Tibial nerve (tissue), 4 donors: ENCODE measurements around the gene ACAD10. TPM values are rescaled to one million over a fixed set of nuclear protein-coding genes. Genes with fewer than 3 reads are reported as not detected.

ENCODE experiments used
- DNase-seq, 2 donors: peaks; one replicate each; pipeline ENCODE4 v3.0.0-alpha.2; 2019; ENCODE audit warnings: low spot score in 2 of 2
- H3K27ac ChIP-seq, 4 donors: fragments of 200-600 bp; sonication (generic) in 3 of 4; one replicate each; pipeline ENCODE4 v1.5.1; 2017 to 2019; ENCODE audit warnings: mild to moderate bottlenecking in 1 of 4
- H3K27me3 ChIP-seq, 2 donors: fragments of 200-600 bp; sonication (generic) in 1 of 2; one replicate each; pipeline versions ENCODE4 v1.5.1 to v1.6.0; 2017 to 2019
- H3K36me3 ChIP-seq, 3 donors: fragments of 200-600 bp; sonication (generic); one replicate each; pipeline ENCODE4 v1.5.1; 2018 to 2019
- H3K4me1 ChIP-seq, 4 donors: fragments of 200-600 bp; sonication (generic) in 3 of 4; one replicate each; pipeline ENCODE4 v1.5.1; 2017 to 2019
- H3K4me3 ChIP-seq, 4 donors: fragments of 200-600 bp; sonication (generic) in 3 of 4; one replicate each; pipeline ENCODE4 v1.5.1; 2017 to 2019; ENCODE audit warnings: mild to moderate bottlenecking in 1 of 4, moderate library complexity in 1 of 4
- H3K9me3 ChIP-seq, 4 donors: fragments of 200-600 bp; sonication (generic) in 3 of 4; one replicate each; pipeline ENCODE4 v1.5.1; 2017 to 2019
- CTCF ChIP-seq, 5 experiments: fragments of 200-600 bp in 3 of 5; fragments of 450-650 bp in 2 of 5; sonication (generic) in 3 of 5; IDR thresholded peaks; one replicate each; pipeline ENCODE4 v1.5.1; 2016 to 2019; ENCODE audit warnings: antibody characterized with exemption in 5 of 5, mild to moderate bottlenecking in 3 of 5, moderate library complexity in 2 of 5
- EP300 ChIP-seq, 2 donors: sonication (generic); formaldehyde crosslinking; IDR thresholded peaks; one replicate each; pipeline ENCODE4 v1.6.1; 2017; ENCODE audit warnings: antibody characterized with exemption in 2 of 2, mild to moderate bottlenecking in 1 of 2
- POLR2A ChIP-seq, 2 donors: fragments of 450-650 bp; IDR thresholded peaks; one replicate each; pipeline ENCODE4 v1.6.1; 2017; ENCODE audit warnings: antibody characterized with exemption in 2 of 2, mild to moderate bottlenecking in 2 of 2, moderate library complexity in 2 of 2
- WGBS, 2 donors: methylation state at CpG; one replicate each; pipeline ENCODE4 v1.1.5; 2018; 5-methylcytosine and 5-hydroxymethylcytosine counted together
- total RNA-seq, 4 donors: library from RNA; depleted of rRNA; stranded (reverse); fragments of >200 nt; gene quantifications; one replicate each; pipeline ENCODE4 v1.1.0, GENCODE V29; 2016

Gene ACAD10
- total RNA-seq, 4 donors from 2014 or later = 20.3 to 41.4 (median 21.4) TPM

- H3K4me3 ChIP-seq = no peak overlapping the region
- TF ChIP-seq EP300 (IDR thresholded peaks at IDR 0.05) (no peak), CTCF (IDR thresholded peaks at IDR 0.05) (no peak), POLR2A (IDR thresholded peaks at IDR 0.05) (no peak)
- H3K9me3 ChIP-seq = peaks cover 0 to 7% (median 0%) of the 10 kb centered on the region in 4 donors
- H3K27ac ChIP-seq = no peak overlapping the region
- peaks cover 0 to 92% (median 20%) of the 10 kb centered on the region in 3 donors for H3K36me3 ChIP-seq
- H3K4me1 ChIP-seq = peaks cover 0 to under 1% (median 0%) of the 10 kb centered on the region in 4 donors
- no peak for DNase-seq
- 91 to 93% methylated on average over 17 of the region's 17 CpGs for WGBS, 2 donors
- H3K27me3 ChIP-seq = no peaks in the 10 kb centered on the region
These were observed 97.2 kb downstream of the ACAD10 start for GRCh38 chr12:111783046-111783445.

- Histone ChIP-seq H3K27ac (no peak overlapping the region), H3K27me3 (no peaks in the 10 kb centered on the region), H3K4me1 (no peaks in the 10 kb centered on the region), H3K4me3 (no peak overlapping the region), H3K36me3 (peaks cover 0 to 95% (median 21%) of the 10 kb centered on the region in 3 donors), H3K9me3 (peaks cover 0 to 7% (median 0%) of the 10 kb centered on the region in 4 donors)
- WGBS, 2 donors = 90 to 98% methylated on average over 4 of the region's 4 CpGs
- TF ChIP-seq POLR2A (IDR thresholded peaks at IDR 0.05) (no peak), EP300 (IDR thresholded peaks at IDR 0.05) (no peak), CTCF (IDR thresholded peaks at IDR 0.05) (no peak)
- no peak for DNase-seq
These were observed 99.1 kb downstream of the ACAD10 start for GRCh38 chr12:111784953-111785352.

- H3K36me3 ChIP-seq = peaks cover 2 to 95% (median 28%) of the 10 kb centered on the region in 3 donors
- no peaks in the 10 kb centered on the region for H3K27me3 ChIP-seq
- H3K4me3 ChIP-seq = no peak overlapping the region
- TF ChIP-seq CTCF (IDR thresholded peaks at IDR 0.05) = no peak
- TF ChIP-seq POLR2A (IDR thresholded peaks at IDR 0.05) = no peak
- H3K9me3 ChIP-seq = peaks cover 0 to 7% (median 0%) of the 10 kb centered on the region in 4 donors
- no peak for DNase-seq
- no peak overlapping the region for H3K27ac ChIP-seq
- WGBS, 2 donors = 76 to 78% methylated on average over 2 of the region's 2 CpGs
- no peaks in the 10 kb centered on the region for H3K4me1 ChIP-seq
These were observed 99.8 kb downstream of the ACAD10 start for GRCh38 chr12:111785651-111786050.

- Histone ChIP-seq H3K4me3 (no peak overlapping the region), H3K9me3 (no peaks in the 10 kb centered on the region), H3K4me1 (peaks cover 0 to 13% (median 0%) of the 10 kb centered on the region in 4 donors), H3K27me3 (no peaks in the 10 kb centered on the region), H3K36me3 (peaks cover 2 to 95% (median 36%) of the 10 kb centered on the region in 3 donors), H3K27ac (no peak overlapping the region)
- DNase-seq = no peak
- WGBS, 2 donors = 57 to 70% methylated on average over 8 of the region's 8 CpGs
- TF ChIP-seq POLR2A (IDR thresholded peaks at IDR 0.05) = no peak
- peak in 1 of 5 experiments; percentile 11 for TF ChIP-seq CTCF (IDR thresholded peaks at IDR 0.05)
- no peak for TF ChIP-seq EP300 (IDR thresholded peaks at IDR 0.05)
These were observed 102.4 kb downstream of the ACAD10 start for GRCh38 chr12:111788178-111788654.

- Histone ChIP-seq H3K4me3 (no peak overlapping the region), H3K9me3 (no peaks in the 10 kb centered on the region), H3K36me3 (peaks cover 2 to 95% (median 20%) of the 10 kb centered on the region in 3 donors), H3K27ac (no peak overlapping the region), H3K27me3 (no peaks in the 10 kb centered on the region), H3K4me1 (peaks cover 0 to 13% (median 0%) of the 10 kb centered on the region in 4 donors)
- DNase-seq = no peak
- WGBS, 2 donors = 88 to 90% methylated on average over 11 of the region's 11 CpGs
- TF ChIP-seq CTCF (IDR thresholded peaks at IDR 0.05) (no peak), POLR2A (IDR thresholded peaks at IDR 0.05) (no peak), EP300 (IDR thresholded peaks at IDR 0.05) (no peak)
These were observed 103.9 kb downstream of the ACAD10 start for GRCh38 chr12:111789779-111790178.
